GM18868 (cell line): ENCODE results near the gene ZNF527.
"Not testable (repeated sequence)": the region's sequence is repeated elsewhere in the genome, so short reads cannot be mapped to it uniquely, and the experiment has no call there.

Experiments used
- ATAC-seq: cut with Tn5 transposase; IDR thresholded peaks from one replicate; pipeline ENCODE4 v1.9.1; 2021; ENCODE audit warnings: mild to moderate bottlenecking, moderate library complexity; ENCODE audit not compliant: unreplicated experiment

ZNF527 gene

GRCh38 chr19:37370880-37371661, at the start of gene ZNF527:
Gene ZNF527 (plus strand): TSS chr19:37371099. CDS start chr19:37374199, 3,100 bp downstream.
- ATAC-seq: peak; percentile 97

GRCh38 chr19:37329686-37330085, 41.2 kb upstream of the ZNF527 start:
- no peak for ATAC-seq

GRCh38 chr19:37332839-37333238, 38.1 kb upstream of the ZNF527 start:
- ATAC-seq: no peak

GRCh38 chr19:37333457-37333856, 37.4 kb upstream of the ZNF527 start:
- ATAC-seq: no peak

- peak; percentile 99 for ATAC-seq
Measured at GRCh38 chr19:37334179-37335071, 36.5 kb upstream of the ZNF527 start.

GRCh38 chr19:37342753-37343152, 28.1 kb upstream of the ZNF527 start:
- ATAC-seq: no peak

- no peak for ATAC-seq
Measured at GRCh38 chr19:37346091-37346490, 24.8 kb upstream of the ZNF527 start.

GRCh38 chr19:37348060-37348459, 22.8 kb upstream of the ZNF527 start:
- ATAC-seq: no peak

GRCh38 chr19:37353968-37354367, 16.9 kb upstream of the ZNF527 start:
- no peak for ATAC-seq

- no peak for ATAC-seq
Measured at GRCh38 chr19:37355901-37356300, 15.0 kb upstream of the ZNF527 start.

GRCh38 chr19:37361994-37362393, 8.9 kb upstream of the ZNF527 start:
- ATAC-seq: no peak

- no peak for ATAC-seq
Measured at GRCh38 chr19:37362733-37363132, 8.2 kb upstream of the ZNF527 start.

GRCh38 chr19:37370386-37370879, 466 bp upstream of the ZNF527 start:
- peak; percentile 25 for ATAC-seq

- ATAC-seq: no peak
Measured at GRCh38 chr19:37389234-37389633, 18.3 kb downstream of the ZNF527 start.

- not testable (repeated sequence) for ATAC-seq
Measured at GRCh38 chr19:37391399-37391798, 20.5 kb downstream of the ZNF527 start.

- ATAC-seq: no peak
Measured at GRCh38 chr19:37401078-37401477, 30.2 kb downstream of the ZNF527 start.

- ATAC-seq: no peak
Measured at GRCh38 chr19:37403403-37403802, 32.5 kb downstream of the ZNF527 start.

- ATAC-seq: not testable (repeated sequence)
Measured at GRCh38 chr19:37406140-37406846, 35.4 kb downstream of the ZNF527 start.

GRCh38 chr19:37412700-37413099, 41.8 kb downstream of the ZNF527 start:
- no peak for ATAC-seq

- no peak for ATAC-seq
Measured at GRCh38 chr19:37413313-37414084, 42.6 kb downstream of the ZNF527 start.
